OCI-LY3 (cell line): ENCODE data around the gene GPRASP1.

Experiments
- H2AFZ ChIP-seq: fragments of 200-600, 300-600 bp; shearing (Covaris generic); 2 replicates; pipeline ENCODE4 v1.6.0; 2014; ENCODE audit warnings: antibody characterized with exemption, low read depth, low read length
- H3K27ac ChIP-seq: fragments of 200-600, 300-600 bp; sonication (generic); 2 replicates; pipeline ENCODE4 v1.5.1; 2014; ENCODE audit warnings: mild to moderate bottlenecking, low read length, moderate library complexity, mixed read lengths
- H3K27me3 ChIP-seq: fragments of 200-600, 300-600 bp; sonication (generic); 2 replicates; pipeline ENCODE4 v1.6.1; 2014; ENCODE audit warnings: low read depth, low read length, mixed read lengths
- H3K36me3 ChIP-seq: fragments of 200-600, 300-600 bp; sonication (generic); replicated peaks from 2 replicates; pipeline ENCODE3; 2014; ENCODE audit warnings: low read depth, low read length, mixed read lengths
- H3K4me1 ChIP-seq: fragments of 300-600, 200-600 bp; sonication (generic); 2 replicates; pipeline ENCODE4 v1.6.1; 2014; ENCODE audit warnings: low read length, mixed read lengths
- H3K4me2 ChIP-seq: fragments of 200-600, 300-600 bp; sonication (generic); 2 replicates; pipeline ENCODE4 v1.6.1; 2014; ENCODE audit warnings: low read length, mixed read lengths
- H3K4me3 ChIP-seq: fragments of 300-600, 200-600 bp; sonication (generic); 2 replicates; pipeline ENCODE4 v1.5.1; 2014; ENCODE audit warnings: antibody characterized with exemption, mild to moderate bottlenecking, low read length, moderate library complexity
- H3K79me2 ChIP-seq: fragments of 300-600, 200-600 bp; shearing (Covaris generic); 2 replicates; pipeline ENCODE4 v1.6.1; 2014; ENCODE audit warnings: mild to moderate bottlenecking, low read length, mixed read lengths
- H3K9ac ChIP-seq: fragments of 300-600, 200-600 bp; shearing (Covaris generic); 2 replicates; pipeline ENCODE4 v1.6.0; 2014; ENCODE audit warnings: mild to moderate bottlenecking, low read length, moderate library complexity
- H3K9me3 ChIP-seq: fragments of 200-600, 300-600 bp; shearing (Covaris generic); 2 replicates; pipeline ENCODE4 v1.6.1; 2014; ENCODE audit warnings: low read length, mixed read lengths; ENCODE audit not compliant: insufficient read depth
- H4K20me1 ChIP-seq: fragments of 200-600, 300-600 bp; sonication (generic); 2 replicates; pipeline ENCODE4 v1.6.1; 2016; ENCODE audit warnings: low read length, mixed read lengths; ENCODE audit not compliant: insufficient read depth
- CTCF ChIP-seq: fragments of 200-600, 300-600 bp; sonication (generic); IDR thresholded peaks from 2 replicates; pipeline ENCODE4 v1.5.1; 2014; ENCODE audit warnings: antibody characterized with exemption, low read length, low read depth
- EZH2phosphoT487 ChIP-seq: fragments of 200-600 bp; shearing (Covaris generic); IDR thresholded peaks from 2 replicates; pipeline ENCODE4 v1.6.1; 2018; ENCODE audit warnings: antibody characterized with exemption, mixed run types, low read depth

Gene GPRASP1

GRCh38 chrX:102684772-102685520 lies 33.7 kb downstream of the GPRASP1 start:
- no peak overlapping the region for H3K9ac ChIP-seq
- no peaks in the 10 kb centered on the region for H4K20me1 ChIP-seq
- H3K27me3 ChIP-seq = no peaks in the 10 kb centered on the region
- H2AFZ ChIP-seq = no peak overlapping the region
- no peaks in the 10 kb centered on the region for H3K79me2 ChIP-seq
- no peak for TF ChIP-seq EZH2phosphoT487
- TF ChIP-seq CTCF = no peak
- no peaks in the 10 kb centered on the region for H3K36me3 ChIP-seq
- H3K4me2 ChIP-seq = no peak overlapping the region
- H3K4me3 ChIP-seq = no peak overlapping the region
- no peak overlapping the region for H3K27ac ChIP-seq
- no peaks in the 10 kb centered on the region for H3K4me1 ChIP-seq
- H3K9me3 ChIP-seq = no peaks in the 10 kb centered on the region

DNA sequence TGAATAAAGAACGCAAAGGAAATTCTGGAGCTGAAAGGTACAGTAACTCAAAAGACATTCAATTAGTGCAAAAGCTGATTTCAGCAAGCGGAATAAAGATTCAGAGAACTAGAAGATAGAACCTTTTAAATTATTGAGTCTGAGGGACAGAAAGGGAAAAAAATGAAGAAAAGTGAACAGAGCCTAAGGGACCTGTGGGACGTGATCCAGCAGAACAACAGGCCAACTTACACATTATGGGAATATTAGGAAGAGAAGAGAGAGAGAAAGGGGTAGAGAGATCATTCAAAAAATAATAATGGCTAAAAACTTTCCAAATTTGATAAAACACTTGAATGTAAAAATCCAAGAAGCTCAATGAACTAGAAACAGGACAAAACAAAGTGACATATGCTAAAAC lies 43.5 kb downstream of the GPRASP1 start:
- H3K9me3 ChIP-seq = no peaks in the 10 kb centered on the region
- H3K4me2 ChIP-seq = no peak overlapping the region
- no peak overlapping the region for H3K27ac ChIP-seq
- no peaks in the 10 kb centered on the region for H4K20me1 ChIP-seq
- H3K36me3 ChIP-seq = no peaks in the 10 kb centered on the region
- H2AFZ ChIP-seq = no peak overlapping the region
- no peak for TF ChIP-seq EZH2phosphoT487
- no peak for TF ChIP-seq CTCF
- H3K79me2 ChIP-seq = no peaks in the 10 kb centered on the region
- H3K27me3 ChIP-seq = no peaks in the 10 kb centered on the region
- H3K4me1 ChIP-seq = no peaks in the 10 kb centered on the region
- no peak overlapping the region for H3K4me3 ChIP-seq
- no peak overlapping the region for H3K9ac ChIP-seq

DNA sequence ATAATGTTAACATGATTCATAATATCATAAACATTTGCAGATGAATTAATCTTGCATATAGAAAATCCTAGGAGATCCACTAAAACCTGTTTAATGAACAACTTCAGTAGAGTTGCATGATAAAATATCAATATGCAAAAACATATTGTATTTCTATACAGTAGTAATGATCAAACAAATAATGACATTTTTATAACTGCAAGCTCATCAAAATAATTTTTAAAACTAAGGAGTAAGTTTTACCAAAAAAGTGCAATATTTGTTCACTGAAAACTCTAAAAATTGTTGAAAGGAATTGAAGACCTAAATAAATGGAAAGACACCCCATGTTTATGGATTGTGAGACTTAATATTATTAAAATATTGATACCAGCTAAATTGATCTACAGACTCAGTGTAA lies 45.0 kb downstream of the GPRASP1 start:
- H3K4me3 ChIP-seq = no peak overlapping the region
- no peaks in the 10 kb centered on the region for H4K20me1 ChIP-seq
- no peak overlapping the region for H3K9ac ChIP-seq
- H3K9me3 ChIP-seq = no peaks in the 10 kb centered on the region
- H3K27me3 ChIP-seq = no peaks in the 10 kb centered on the region
- TF ChIP-seq CTCF (no peak), EZH2phosphoT487 (no peak)
- no peaks in the 10 kb centered on the region for H3K36me3 ChIP-seq
- no peak overlapping the region for H2AFZ ChIP-seq
- no peak overlapping the region for H3K4me2 ChIP-seq
- H3K4me1 ChIP-seq = no peaks in the 10 kb centered on the region
- H3K27ac ChIP-seq = no peak overlapping the region
- H3K79me2 ChIP-seq = no peaks in the 10 kb centered on the region

DNA sequence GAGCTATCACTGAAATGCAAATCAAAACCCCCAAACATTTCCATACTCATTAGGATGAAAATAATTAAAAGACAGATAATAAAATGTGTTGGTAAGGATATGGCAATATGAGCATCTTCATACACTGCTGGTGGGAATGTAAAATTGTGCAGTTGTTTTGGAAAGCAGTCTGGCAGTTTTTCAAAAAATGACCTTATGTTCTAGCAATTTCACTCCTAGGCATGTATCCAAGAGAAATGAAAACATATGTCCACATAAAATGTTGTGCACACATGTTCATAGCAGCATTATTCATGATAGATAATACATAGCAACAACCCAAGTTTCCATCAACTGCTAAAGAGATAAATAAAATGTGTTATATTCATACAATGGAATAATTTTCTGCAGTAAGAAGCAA lies 46.2 kb downstream of the GPRASP1 start:
- Histone ChIP-seq H3K36me3 (no peaks in the 10 kb centered on the region), H4K20me1 (no peaks in the 10 kb centered on the region), H3K4me2 (no peak overlapping the region), H3K79me2 (no peaks in the 10 kb centered on the region), H3K27ac (no peak overlapping the region), H3K9ac (no peak overlapping the region), H3K27me3 (no peaks in the 10 kb centered on the region), H2AFZ (no peak overlapping the region), H3K4me3 (no peak overlapping the region), H3K9me3 (no peaks in the 10 kb centered on the region), H3K4me1 (no peaks in the 10 kb centered on the region)
- TF ChIP-seq EZH2phosphoT487 (no peak), CTCF (no peak)
